DOHH2 (cell line): ENCODE data around the gene ARHGAP44.

Experiments
- H3F3A ChIP-seq: fragments of 200-600 bp; sonication (generic), shearing (Covaris generic); 2 replicates; pipeline ENCODE4 v1.6.0; 2016; ENCODE audit warnings: antibody characterized with exemption, mild to moderate bottlenecking; ENCODE audit not compliant: control insufficient read depth, insufficient read depth
- H3K27ac ChIP-seq: fragments of 200-600 bp; sonication (generic); 2 replicates; pipeline ENCODE4 v1.5.1; 2014; ENCODE audit warnings: low read depth, mild to moderate bottlenecking, low read length, moderate library complexity
- H3K27me3 ChIP-seq: fragments of 200-600 bp; sonication (generic); 2 replicates; pipeline ENCODE4 v1.6.1; 2014; ENCODE audit warnings: mild to moderate bottlenecking, low read length, mixed read lengths; ENCODE audit not compliant: control insufficient read depth
- H3K36me3 ChIP-seq: fragments of 200-600 bp; sonication (generic); 2 replicates; pipeline ENCODE4 v1.6.1; 2014; ENCODE audit warnings: mild to moderate bottlenecking, low read length, moderate library complexity, mixed read lengths; ENCODE audit not compliant: control insufficient read depth
- H3K4me1 ChIP-seq: fragments of 200-600 bp; sonication (generic); 2 replicates; pipeline ENCODE4 v1.6.1; 2014; ENCODE audit warnings: mild to moderate bottlenecking, low read length, mixed read lengths; ENCODE audit not compliant: control insufficient read depth
- H3K4me2 ChIP-seq: fragments of 200-600 bp; sonication (generic); 2 replicates; pipeline ENCODE4 v1.6.0; 2014; ENCODE audit warnings: mild to moderate bottlenecking, low read length, moderate library complexity
- H3K4me3 ChIP-seq: fragments of 200-600 bp; sonication (generic); 2 replicates; pipeline ENCODE4 v1.5.1; 2014; ENCODE audit warnings: mild to moderate bottlenecking, low read length, mixed read lengths
- H3K79me2 ChIP-seq: fragments of 200-600 bp; sonication (generic); 2 replicates; pipeline ENCODE4 v1.6.1; 2014; ENCODE audit warnings: mild to moderate bottlenecking, low read length, mixed read lengths; ENCODE audit not compliant: control insufficient read depth
- H3K9me2 ChIP-seq: fragments of 200-600 bp; sonication (generic); replicated peaks from 2 replicates; pipeline ENCODE4 v1.6.1; 2014; ENCODE audit warnings: mild to moderate bottlenecking, low read length, mixed read lengths; ENCODE audit not compliant: control insufficient read depth
- H3K9me3 ChIP-seq: fragments of 200-600 bp; sonication (generic); 2 replicates; pipeline ENCODE4 v1.6.1; 2014; ENCODE audit warnings: antibody characterized with exemption, low read length, mixed read lengths; ENCODE audit not compliant: control insufficient read depth, insufficient read depth
- H4K20me1 ChIP-seq: fragments of 200-600 bp; sonication (generic); 2 replicates; pipeline ENCODE4 v1.6.0; 2014; ENCODE audit warnings: low read depth, mild to moderate bottlenecking, antibody characterized with exemption, low read length, moderate library complexity; ENCODE audit not compliant: control insufficient read depth, insufficient read depth
- CTCF ChIP-seq: fragments of 200-600 bp; sonication (generic); IDR thresholded peaks from one replicate; pipeline ENCODE4 v1.5.1; 2014; ENCODE audit warnings: antibody characterized with exemption, mild to moderate bottlenecking, low read depth, low read length; ENCODE audit not compliant: poor library complexity, severe bottlenecking
- EZH2phosphoT487 ChIP-seq: fragments of 200-600 bp; sonication (generic); IDR thresholded peaks from 2 replicates; pipeline ENCODE4 v1.6.1; 2017; ENCODE audit warnings: borderline replicate concordance, mild to moderate bottlenecking, antibody characterized with exemption, low read length, moderate library complexity, mixed read lengths

ARHGAP44 gene

GRCh38 chr17:12965988-12966387 is 176.7 kb downstream of the ARHGAP44 start:
- no peak overlapping the region for H3K4me2 ChIP-seq
- no peaks in the 10 kb centered on the region for H3F3A ChIP-seq
- TF ChIP-seq CTCF (no peak), EZH2phosphoT487 (no peak)
- no peaks in the 10 kb centered on the region for H3K9me2 ChIP-seq
- H3K9me3 ChIP-seq: no peaks in the 10 kb centered on the region
- H3K36me3 ChIP-seq: no peaks in the 10 kb centered on the region
- no peak overlapping the region for H3K4me3 ChIP-seq
- H3K27me3 ChIP-seq: no peaks in the 10 kb centered on the region
- no peak overlapping the region for H3K27ac ChIP-seq
- no peaks in the 10 kb centered on the region for H3K4me1 ChIP-seq
- H4K20me1 ChIP-seq: no peaks in the 10 kb centered on the region
- H3K79me2 ChIP-seq: no peaks in the 10 kb centered on the region

GRCh38 chr17:12966413-12966812 is 177.1 kb downstream of the ARHGAP44 start:
- Histone ChIP-seq H3K27me3 (no peaks in the 10 kb centered on the region), H3K9me3 (no peaks in the 10 kb centered on the region), H3K4me3 (no peak overlapping the region), H3K4me1 (no peaks in the 10 kb centered on the region), H3K4me2 (no peak overlapping the region), H3K9me2 (no peaks in the 10 kb centered on the region), H4K20me1 (no peaks in the 10 kb centered on the region), H3F3A (no peaks in the 10 kb centered on the region), H3K27ac (no peak overlapping the region), H3K79me2 (no peaks in the 10 kb centered on the region), H3K36me3 (no peaks in the 10 kb centered on the region)
- TF ChIP-seq EZH2phosphoT487 (no peak), CTCF (no peak)

GRCh38 chr17:12967962-12968361 is 178.7 kb downstream of the ARHGAP44 start:
- Histone ChIP-seq H3K79me2 (no peaks in the 10 kb centered on the region), H3K27me3 (no peaks in the 10 kb centered on the region), H3K9me3 (no peaks in the 10 kb centered on the region), H3K4me1 (no peaks in the 10 kb centered on the region), H3K9me2 (no peaks in the 10 kb centered on the region), H3K27ac (no peak overlapping the region), H3K36me3 (no peaks in the 10 kb centered on the region), H3K4me3 (no peak overlapping the region), H3K4me2 (no peak overlapping the region), H4K20me1 (no peaks in the 10 kb centered on the region), H3F3A (no peaks in the 10 kb centered on the region)
- TF ChIP-seq EZH2phosphoT487 (no peak), CTCF (no peak)
